KOPT-K1 (cell line): Measurements from ENCODE around the gene SPATA31C1.

ENCODE experiments used
- H3K27ac ChIP-seq: fragments of 200-600 bp; sonication (generic); 2 replicates; pipeline ENCODE4 v1.5.1; 2016; ENCODE audit warnings: antibody characterized with exemption, mild to moderate bottlenecking, low read depth, low read length; ENCODE audit not compliant: poor library complexity, severe bottlenecking
- H3K36me3 ChIP-seq: fragments of 200-600 bp; sonication (generic); 2 replicates; pipeline ENCODE4 v1.5.1; 2017; ENCODE audit warnings: antibody characterized with exemption, mild to moderate bottlenecking, low read length, moderate library complexity; ENCODE audit not compliant: insufficient read depth
- H3K9me3 ChIP-seq: fragments of 200-600 bp; sonication (generic); 2 replicates; pipeline ENCODE4 v1.5.1; 2017; ENCODE audit warnings: antibody characterized with exemption, low read length, mild to moderate bottlenecking; ENCODE audit not compliant: insufficient read depth, poor library complexity, severe bottlenecking

SPATA31C1 gene

DNA sequence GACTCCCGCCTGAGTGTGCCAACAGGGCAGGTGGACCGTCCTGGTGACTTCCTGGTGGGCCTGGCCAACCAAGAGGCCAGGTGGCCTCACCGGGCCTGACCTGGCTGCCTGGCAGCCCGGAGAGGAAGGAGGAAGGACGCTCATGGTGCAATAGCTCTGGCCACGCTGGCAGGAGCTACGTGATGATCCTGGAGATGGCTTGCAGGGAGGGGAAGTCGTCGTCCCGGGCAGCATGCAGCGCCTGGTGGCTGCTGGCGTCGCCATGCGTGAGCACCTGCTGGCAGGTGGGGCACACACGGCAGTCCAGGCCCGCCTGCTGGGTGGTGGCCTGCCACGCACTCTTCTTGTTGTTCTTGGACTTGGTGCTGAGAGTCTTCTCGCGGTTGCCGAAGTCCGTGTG is 26.3 kb downstream of the SPATA31C1 start:
- H3K9me3 ChIP-seq: no peaks in the 10 kb centered on the region
- H3K36me3 ChIP-seq: no peaks in the 10 kb centered on the region
- no peak overlapping the region for H3K27ac ChIP-seq

GRCh38 chr9:87944682-87945081 is 26.9 kb downstream of the SPATA31C1 start:
- Histone ChIP-seq H3K36me3 (no peaks in the 10 kb centered on the region), H3K27ac (no peak overlapping the region), H3K9me3 (no peaks in the 10 kb centered on the region)

GRCh38 chr9:87950296-87950695 is 32.5 kb downstream of the SPATA31C1 start:
- Histone ChIP-seq H3K27ac (no peak overlapping the region), H3K36me3 (no peaks in the 10 kb centered on the region), H3K9me3 (no peaks in the 10 kb centered on the region)

DNA sequence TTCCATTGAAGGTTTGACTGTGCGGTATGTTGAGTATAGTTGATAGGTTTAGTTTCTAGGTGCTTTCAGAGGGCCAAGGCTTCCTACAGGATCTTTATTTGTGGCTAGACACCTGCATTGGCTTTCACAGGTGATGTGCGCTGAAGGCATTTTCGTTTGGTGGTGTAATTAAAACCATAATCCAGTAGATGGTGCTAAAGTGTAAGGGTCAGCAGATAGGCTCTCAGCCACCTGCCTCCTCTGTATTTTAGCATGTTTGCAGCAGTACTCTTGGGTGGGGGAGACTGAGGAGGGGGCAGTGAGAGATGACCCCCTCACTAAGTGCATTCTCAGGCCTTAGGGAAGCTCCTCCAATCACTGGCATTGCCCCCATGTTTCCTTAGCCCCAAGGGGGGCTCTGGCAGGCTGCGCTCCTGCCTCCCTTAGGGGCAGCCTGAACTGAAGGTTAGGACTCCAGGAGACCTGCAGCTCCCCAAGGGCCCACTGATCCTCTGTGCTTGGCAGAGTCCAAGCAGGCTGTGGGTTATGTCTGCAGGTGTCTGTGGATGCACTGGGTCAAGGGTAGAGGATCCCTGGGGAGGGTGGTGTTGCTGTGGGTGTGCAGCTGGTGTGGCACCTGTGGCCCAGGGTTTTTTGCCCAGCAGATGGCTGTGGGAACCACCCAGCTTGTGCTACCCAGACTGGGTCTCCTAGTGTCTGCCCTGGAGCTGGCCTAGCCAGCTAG is 33.2 kb downstream of the SPATA31C1 start:
- H3K9me3 ChIP-seq: no peaks in the 10 kb centered on the region
- H3K27ac ChIP-seq: no peak overlapping the region
- H3K36me3 ChIP-seq: no peaks in the 10 kb centered on the region

GRCh38 chr9:87954230-87954629 is 36.5 kb downstream of the SPATA31C1 start:
- Histone ChIP-seq H3K27ac (no peak overlapping the region), H3K36me3 (no peaks in the 10 kb centered on the region), H3K9me3 (no peaks in the 10 kb centered on the region)

GRCh38 chr9:87957839-87958238 is 40.1 kb downstream of the SPATA31C1 start:
- Histone ChIP-seq H3K27ac (no peak overlapping the region), H3K36me3 (no peaks in the 10 kb centered on the region), H3K9me3 (no peaks in the 10 kb centered on the region)

DNA sequence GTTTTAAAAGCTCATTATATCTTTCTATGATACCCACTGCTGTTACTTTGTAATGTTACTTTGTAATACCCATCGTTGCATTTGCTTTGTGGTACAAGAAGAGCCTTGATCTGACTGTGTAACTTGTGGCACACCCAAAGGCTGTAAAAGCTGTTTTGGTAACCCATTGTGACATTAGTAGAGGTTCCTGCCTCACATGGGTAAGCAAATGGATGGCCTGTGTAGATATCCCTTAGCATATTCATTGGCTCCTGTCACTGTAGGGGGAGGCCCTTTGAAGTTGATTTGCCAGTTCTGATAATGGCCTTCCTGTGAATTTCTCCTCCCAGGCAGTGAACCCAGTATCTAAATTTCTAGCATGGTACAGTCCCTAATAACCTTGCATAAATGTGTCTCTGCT is 40.8 kb downstream of the SPATA31C1 start:
- no peaks in the 10 kb centered on the region for H3K36me3 ChIP-seq
- H3K9me3 ChIP-seq: no peaks in the 10 kb centered on the region
- no peak overlapping the region for H3K27ac ChIP-seq

DNA sequence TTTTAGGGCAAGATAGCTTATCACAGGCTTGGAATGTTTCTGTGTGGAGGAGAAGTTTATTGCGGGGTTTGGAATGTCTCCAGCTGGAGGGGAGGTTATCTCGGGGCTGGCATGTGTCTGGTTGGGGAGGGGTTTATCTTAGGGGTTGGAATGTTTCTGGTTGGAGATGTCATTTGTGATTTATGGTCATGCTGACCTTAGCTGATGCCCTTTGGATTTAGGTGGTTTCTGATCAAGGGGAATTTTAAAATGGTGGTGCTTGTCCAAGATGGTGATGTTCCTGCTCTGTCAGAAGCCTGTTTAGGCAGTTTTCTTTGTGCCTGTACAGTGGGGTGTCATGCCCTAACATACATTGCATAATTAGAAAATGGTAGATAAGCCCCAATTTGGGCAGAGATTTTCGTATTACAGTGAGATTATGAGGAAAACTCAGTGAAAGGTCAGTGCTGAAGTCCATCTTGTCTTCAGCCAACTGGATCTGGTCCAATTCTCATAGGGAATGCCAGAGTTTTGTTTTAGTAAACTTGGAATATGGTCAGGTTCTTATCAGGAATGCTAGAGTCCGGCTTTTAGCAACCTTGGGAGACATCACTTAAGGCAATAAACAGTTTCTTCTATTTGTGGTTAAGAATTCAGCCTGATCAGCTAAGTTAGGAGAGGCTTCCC is 42.3 kb downstream of the SPATA31C1 start:
- no peak overlapping the region for H3K27ac ChIP-seq
- no peaks in the 10 kb centered on the region for H3K9me3 ChIP-seq
- no peaks in the 10 kb centered on the region for H3K36me3 ChIP-seq

DNA sequence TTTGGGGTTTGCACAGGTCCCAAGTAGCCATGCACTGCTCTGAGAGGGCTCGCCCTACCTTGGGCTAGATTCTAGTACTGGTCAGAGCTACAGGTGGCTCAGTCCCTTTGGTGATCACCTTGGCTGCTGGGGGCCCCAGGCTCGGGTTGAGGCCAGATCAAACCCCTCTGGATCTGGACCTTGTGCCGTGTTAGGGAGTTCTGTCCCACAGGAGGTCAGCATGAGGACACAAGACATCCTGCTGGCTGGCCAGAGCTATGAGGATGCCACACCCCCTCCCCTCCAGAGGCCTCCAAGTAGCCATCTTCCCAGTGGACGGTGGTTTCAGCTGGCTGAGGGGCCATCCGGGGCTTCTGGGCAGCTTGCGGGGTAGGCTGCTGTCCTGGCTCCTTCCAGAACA is 46.0 kb downstream of the SPATA31C1 start:
- H3K9me3 ChIP-seq: no peaks in the 10 kb centered on the region

GRCh38 chr9:87964826-87965225 is 47.1 kb downstream of the SPATA31C1 start:
- no peak overlapping the region for H3K27ac ChIP-seq
- no peaks in the 10 kb centered on the region for H3K36me3 ChIP-seq
- H3K9me3 ChIP-seq: no peaks in the 10 kb centered on the region

More for the DNA sequence above, 46.0 kb downstream of the SPATA31C1 start:
- Histone ChIP-seq H3K27ac (no peak overlapping the region), H3K36me3 (no peaks in the 10 kb centered on the region)

GRCh38 chr9:87968155-87968554 is 50.4 kb downstream of the SPATA31C1 start:
- no peaks in the 10 kb centered on the region for H3K9me3 ChIP-seq
- no peaks in the 10 kb centered on the region for H3K36me3 ChIP-seq
- H3K27ac ChIP-seq: no peak overlapping the region

GRCh38 chr9:87970602-87971001 is 52.8 kb downstream of the SPATA31C1 start:
- H3K9me3 ChIP-seq: no peaks in the 10 kb centered on the region
- no peaks in the 10 kb centered on the region for H3K36me3 ChIP-seq
- no peak overlapping the region for H3K27ac ChIP-seq

DNA sequence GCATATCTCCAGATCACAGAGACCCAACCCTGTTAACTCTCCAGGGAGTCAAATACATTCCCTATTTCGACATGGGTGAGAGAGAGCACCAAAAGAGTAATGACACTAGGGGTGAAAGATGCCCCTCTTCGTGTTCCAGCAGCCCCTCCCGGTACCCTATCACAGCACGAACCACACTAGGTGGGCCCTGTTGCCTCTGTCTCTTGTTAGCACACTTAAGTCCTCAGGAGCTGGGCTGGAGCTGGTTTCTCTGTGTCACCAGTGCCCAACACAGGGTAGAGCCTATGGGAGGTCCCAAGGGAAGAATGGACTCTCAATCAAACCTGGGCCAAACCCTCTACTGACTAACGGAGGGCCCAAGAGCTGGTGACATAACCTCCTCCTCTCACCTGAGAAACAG is 55.4 kb downstream of the SPATA31C1 start:
- no peaks in the 10 kb centered on the region for H3K9me3 ChIP-seq
- no peak overlapping the region for H3K27ac ChIP-seq
- no peaks in the 10 kb centered on the region for H3K36me3 ChIP-seq
